Cardiac muscle cell (in vitro differentiated cells and primary cell): ENCODE measurements around the gene FCHSD1. TPM values are rescaled to one million over a fixed set of nuclear protein-coding genes. Genes with fewer than 3 reads are reported as not detected.

Source experiments
- DNase-seq, 2 donors: peaks; one replicate each; pipeline versions ENCODE4 v3.0.0 to v3.0.0-alpha.2; 2010 to 2017; ENCODE audit warnings: low read depth in 1 of 2, low spot score in 1 of 2
- H3K27ac ChIP-seq: fragments of 200-600 bp; sonication (generic); 2 replicates; pipeline ENCODE4 v1.5.1; 2016
- H3K27me3 ChIP-seq: fragments of 200-600 bp; sonication (generic); 2 replicates; pipeline ENCODE4 v1.6.0; 2016; ENCODE audit warnings: control low read depth
- H3K36me3 ChIP-seq: fragments of 200-600 bp; sonication (generic); 2 replicates; pipeline ENCODE4 v1.5.1; 2016; ENCODE audit warnings: control low read depth
- H3K4me1 ChIP-seq: fragments of 200-600 bp; sonication (generic); 2 replicates; pipeline ENCODE4 v1.8.1; 2017; ENCODE audit warnings: low read depth, mild to moderate bottlenecking, mixed run types
- H3K4me3 ChIP-seq: fragments of 200-600 bp; sonication (generic); 2 replicates; pipeline ENCODE4 v1.5.1; 2016; ENCODE audit warnings: mild to moderate bottlenecking
- H3K9me3 ChIP-seq: fragments of 200-600 bp; sonication (generic); 2 replicates; pipeline ENCODE4 v1.5.1; 2017; ENCODE audit warnings: low read depth, mild to moderate bottlenecking, control low read depth
- polyA plus RNA-seq: library from polyadenylated mRNA; unstranded; fragments of >200 nt; fragmentation: Nextera tagmentation; extraction: Ambion mirVana; gene quantifications from 2 replicates; pipeline ENCODE4 v1.2.1, GENCODE V29; 2016
- total RNA-seq: library from RNA; depleted of rRNA; stranded (reverse); fragments of >200 nt; gene quantifications from 2 replicates; pipeline ENCODE4 v1.2.3, GENCODE V29; 2016
- TF ChIP-seq, protein P1 (sequence below): IDR thresholded peaks from 2 replicates; pipeline ENCODE4 v1.5.1; 2012; ENCODE audit warnings: low read depth, mild to moderate bottlenecking, low read length

FCHSD1 gene
- total and polyA plus RNA-seq, 2 experiments from 2014 or later = 7.8 to 24.9 TPM

DNA sequence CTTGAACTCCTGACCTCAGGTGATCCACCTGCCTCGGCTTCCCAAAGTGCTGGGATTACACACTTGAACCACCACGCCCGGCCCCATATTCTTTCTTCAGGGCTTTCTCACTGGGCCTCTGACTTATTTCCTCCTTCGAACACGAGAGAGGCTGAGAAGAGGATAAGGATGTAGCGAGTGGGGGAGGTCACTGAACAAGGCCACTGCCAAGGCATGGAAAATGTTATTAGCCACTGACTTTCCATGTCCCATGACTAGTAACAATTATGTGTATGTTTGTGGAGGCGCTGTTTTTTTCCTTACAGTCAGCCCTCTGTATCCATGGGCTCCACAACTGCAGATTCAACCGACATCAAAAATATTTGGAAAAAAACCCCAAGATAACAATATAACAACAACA is 12.3 kb upstream of the FCHSD1 start:
- TF ChIP-seq, protein P1, sequence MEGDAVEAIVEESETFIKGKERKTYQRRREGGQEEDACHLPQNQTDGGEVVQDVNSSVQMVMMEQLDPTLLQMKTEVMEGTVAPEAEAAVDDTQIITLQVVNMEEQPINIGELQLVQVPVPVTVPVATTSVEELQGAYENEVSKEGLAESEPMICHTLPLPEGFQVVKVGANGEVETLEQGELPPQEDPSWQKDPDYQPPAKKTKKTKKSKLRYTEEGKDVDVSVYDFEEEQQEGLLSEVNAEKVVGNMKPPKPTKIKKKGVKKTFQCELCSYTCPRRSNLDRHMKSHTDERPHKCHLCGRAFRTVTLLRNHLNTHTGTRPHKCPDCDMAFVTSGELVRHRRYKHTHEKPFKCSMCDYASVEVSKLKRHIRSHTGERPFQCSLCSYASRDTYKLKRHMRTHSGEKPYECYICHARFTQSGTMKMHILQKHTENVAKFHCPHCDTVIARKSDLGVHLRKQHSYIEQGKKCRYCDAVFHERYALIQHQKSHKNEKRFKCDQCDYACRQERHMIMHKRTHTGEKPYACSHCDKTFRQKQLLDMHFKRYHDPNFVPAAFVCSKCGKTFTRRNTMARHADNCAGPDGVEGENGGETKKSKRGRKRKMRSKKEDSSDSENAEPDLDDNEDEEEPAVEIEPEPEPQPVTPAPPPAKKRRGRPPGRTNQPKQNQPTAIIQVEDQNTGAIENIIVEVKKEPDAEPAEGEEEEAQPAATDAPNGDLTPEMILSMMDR = no peak
- DNase-seq = no peak
- H3K4me1 ChIP-seq = no peaks in the 10 kb centered on the region

DNA sequence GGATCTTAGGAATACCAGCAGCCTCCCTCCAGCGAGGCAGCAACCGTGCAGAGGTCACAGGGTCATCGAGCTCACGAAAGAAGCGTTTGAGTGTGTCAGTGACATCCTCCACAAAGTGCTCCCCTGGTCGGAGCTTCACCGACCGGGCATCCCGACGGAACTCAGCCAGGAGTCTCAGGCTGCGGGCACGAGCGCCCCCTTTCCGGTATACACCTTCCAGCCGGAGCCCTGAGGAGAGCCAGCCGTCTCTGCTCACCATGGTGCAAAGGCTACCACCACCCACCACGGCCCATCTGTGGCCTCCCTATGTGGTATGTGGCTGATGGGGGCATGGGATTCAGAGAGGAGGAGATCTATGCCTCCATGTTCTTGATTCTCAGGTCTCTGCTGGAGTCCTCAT is 10.8 kb upstream of the FCHSD1 start:
- no peaks in the 10 kb centered on the region for H3K9me3 ChIP-seq
- H3K27ac ChIP-seq = no peak overlapping the region
- no peaks in the 10 kb centered on the region for H3K36me3 ChIP-seq
- no peak overlapping the region for H3K4me3 ChIP-seq
- no peaks in the 10 kb centered on the region for H3K27me3 ChIP-seq
- no peak for DNase-seq
- TF ChIP-seq, protein P1 = no peak
- H3K4me1 ChIP-seq = no peaks in the 10 kb centered on the region

More for the DNA sequence above, 12.3 kb upstream of the FCHSD1 start:
- no peak overlapping the region for H3K27ac ChIP-seq
- H3K36me3 ChIP-seq = no peaks in the 10 kb centered on the region
- H3K4me3 ChIP-seq = no peak overlapping the region
- no peaks in the 10 kb centered on the region for H3K9me3 ChIP-seq
- no peaks in the 10 kb centered on the region for H3K27me3 ChIP-seq

DNA sequence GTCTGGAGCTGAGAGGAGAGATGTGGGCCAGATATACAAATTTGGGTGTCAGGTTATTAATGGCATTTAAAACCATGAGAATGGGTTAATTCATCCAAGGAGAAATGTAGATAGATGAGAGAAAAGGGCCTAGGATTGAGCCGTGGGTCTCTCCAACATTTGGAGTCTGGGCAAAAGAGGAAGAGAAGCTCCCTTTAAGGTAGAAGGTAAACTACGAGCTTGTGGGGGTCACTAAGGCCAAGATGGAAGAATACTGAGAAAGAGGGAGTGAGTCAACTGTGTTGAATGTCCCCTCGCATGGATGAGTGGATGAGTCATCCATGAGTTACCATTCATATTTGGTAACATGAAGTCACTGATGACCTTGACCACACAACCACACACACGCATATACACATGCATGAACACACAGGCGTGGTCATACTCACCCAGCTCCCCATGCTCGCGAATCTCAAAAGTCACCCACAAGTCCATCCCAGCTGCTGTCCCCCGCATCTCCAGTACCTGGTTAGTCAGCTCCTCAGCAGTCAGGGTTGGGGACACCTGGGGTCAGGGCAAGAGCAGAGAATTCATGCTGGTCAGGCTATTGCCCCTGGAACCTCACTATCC is 6.8 kb upstream of the FCHSD1 start:
- H3K27me3 ChIP-seq = no peaks in the 10 kb centered on the region
- H3K4me3 ChIP-seq = no peak overlapping the region
- no peaks in the 10 kb centered on the region for H3K36me3 ChIP-seq
- peak in 1 of 2 donors; percentile 71 for DNase-seq
- no peak overlapping the region for H3K27ac ChIP-seq
- no peaks in the 10 kb centered on the region for H3K4me1 ChIP-seq
- TF ChIP-seq, protein P1 = no peak
- H3K9me3 ChIP-seq = no peaks in the 10 kb centered on the region

DNA sequence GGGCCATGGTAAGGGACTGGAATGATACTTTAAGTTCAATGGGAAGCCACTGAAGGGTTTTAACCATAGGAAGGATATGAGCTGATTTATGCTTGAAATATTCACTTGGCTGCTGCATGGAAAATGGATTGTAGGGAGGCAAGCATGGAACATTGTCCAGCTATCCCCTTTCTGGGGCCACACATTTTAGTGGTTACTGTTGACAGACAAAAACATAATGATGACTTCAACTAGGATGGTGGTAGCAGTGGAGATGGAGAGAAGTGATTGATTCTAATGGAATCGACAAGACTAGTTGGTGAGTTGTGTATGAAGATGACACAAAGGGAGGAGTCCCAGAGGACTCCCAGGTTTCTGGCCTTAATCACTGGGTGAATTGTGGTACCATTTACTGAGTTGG is 6.2 kb upstream of the FCHSD1 start:
- DNase-seq = no peak
- H3K4me1 ChIP-seq = no peaks in the 10 kb centered on the region
- no peaks in the 10 kb centered on the region for H3K9me3 ChIP-seq
- H3K4me3 ChIP-seq = no peak overlapping the region
- H3K36me3 ChIP-seq = no peaks in the 10 kb centered on the region
- H3K27ac ChIP-seq = no peak overlapping the region
- TF ChIP-seq, protein P1 = no peak
- no peaks in the 10 kb centered on the region for H3K27me3 ChIP-seq

DNA sequence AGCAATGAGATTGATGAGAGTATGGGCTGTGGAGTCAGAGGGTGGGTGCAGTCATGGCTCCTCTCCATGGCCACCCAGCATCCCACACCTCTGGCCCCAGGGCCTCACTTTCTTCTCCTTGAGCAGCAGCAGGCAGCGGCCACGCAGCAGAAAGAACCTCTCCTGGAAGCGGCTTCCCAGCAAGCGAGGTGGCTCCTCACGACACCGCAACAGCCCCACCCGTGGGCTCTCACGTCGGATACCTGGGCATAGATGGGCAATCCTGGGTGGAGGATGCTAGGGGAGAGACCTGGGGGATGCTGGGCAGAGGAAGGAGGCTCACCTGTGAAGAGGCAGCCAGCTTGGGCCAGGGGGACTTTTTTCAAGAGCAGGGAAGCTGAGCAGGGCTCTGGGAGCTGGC is 5.2 kb upstream of the FCHSD1 start:
- H3K9me3 ChIP-seq = no peaks in the 10 kb centered on the region
- TF ChIP-seq, protein P1 = no peak
- H3K27ac ChIP-seq = no peak overlapping the region
- DNase-seq = no peak
- H3K27me3 ChIP-seq = no peaks in the 10 kb centered on the region
- H3K4me1 ChIP-seq = no peaks in the 10 kb centered on the region
- H3K36me3 ChIP-seq = no peaks in the 10 kb centered on the region
- no peak overlapping the region for H3K4me3 ChIP-seq

GRCh38 chr5:141655020-141655419 is 3.8 kb upstream of the FCHSD1 start:
- no peak overlapping the region for H3K4me3 ChIP-seq
- H3K4me1 ChIP-seq = no peaks in the 10 kb centered on the region
- H3K27me3 ChIP-seq = no peaks in the 10 kb centered on the region
- no peak for DNase-seq
- H3K36me3 ChIP-seq = no peaks in the 10 kb centered on the region
- H3K9me3 ChIP-seq = no peaks in the 10 kb centered on the region
- H3K27ac ChIP-seq = no peak overlapping the region
- TF ChIP-seq, protein P1 = no peak
